DOHH2 (cell line): ENCODE measurements around the gene ITPRID2.

Source experiments
- H3F3A ChIP-seq: fragments of 200-600 bp; sonication (generic), shearing (Covaris generic); 2 replicates; pipeline ENCODE4 v1.6.0; 2016; ENCODE audit warnings: antibody characterized with exemption, mild to moderate bottlenecking; ENCODE audit not compliant: control insufficient read depth, insufficient read depth
- H3K27ac ChIP-seq: fragments of 200-600 bp; sonication (generic); 2 replicates; pipeline ENCODE4 v1.5.1; 2014; ENCODE audit warnings: low read depth, mild to moderate bottlenecking, low read length, moderate library complexity
- H3K27me3 ChIP-seq: fragments of 200-600 bp; sonication (generic); 2 replicates; pipeline ENCODE4 v1.6.1; 2014; ENCODE audit warnings: mild to moderate bottlenecking, low read length, mixed read lengths; ENCODE audit not compliant: control insufficient read depth
- H3K36me3 ChIP-seq: fragments of 200-600 bp; sonication (generic); 2 replicates; pipeline ENCODE4 v1.6.1; 2014; ENCODE audit warnings: mild to moderate bottlenecking, low read length, moderate library complexity, mixed read lengths; ENCODE audit not compliant: control insufficient read depth
- H3K4me1 ChIP-seq: fragments of 200-600 bp; sonication (generic); 2 replicates; pipeline ENCODE4 v1.6.1; 2014; ENCODE audit warnings: mild to moderate bottlenecking, low read length, mixed read lengths; ENCODE audit not compliant: control insufficient read depth
- H3K4me2 ChIP-seq: fragments of 200-600 bp; sonication (generic); 2 replicates; pipeline ENCODE4 v1.6.0; 2014; ENCODE audit warnings: mild to moderate bottlenecking, low read length, moderate library complexity
- H3K4me3 ChIP-seq: fragments of 200-600 bp; sonication (generic); 2 replicates; pipeline ENCODE4 v1.5.1; 2014; ENCODE audit warnings: mild to moderate bottlenecking, low read length, mixed read lengths
- H3K79me2 ChIP-seq: fragments of 200-600 bp; sonication (generic); 2 replicates; pipeline ENCODE4 v1.6.1; 2014; ENCODE audit warnings: mild to moderate bottlenecking, low read length, mixed read lengths; ENCODE audit not compliant: control insufficient read depth
- H3K9me2 ChIP-seq: fragments of 200-600 bp; sonication (generic); replicated peaks from 2 replicates; pipeline ENCODE4 v1.6.1; 2014; ENCODE audit warnings: mild to moderate bottlenecking, low read length, mixed read lengths; ENCODE audit not compliant: control insufficient read depth
- H3K9me3 ChIP-seq: fragments of 200-600 bp; sonication (generic); 2 replicates; pipeline ENCODE4 v1.6.1; 2014; ENCODE audit warnings: antibody characterized with exemption, low read length, mixed read lengths; ENCODE audit not compliant: control insufficient read depth, insufficient read depth
- H4K20me1 ChIP-seq: fragments of 200-600 bp; sonication (generic); 2 replicates; pipeline ENCODE4 v1.6.0; 2014; ENCODE audit warnings: low read depth, mild to moderate bottlenecking, antibody characterized with exemption, low read length, moderate library complexity; ENCODE audit not compliant: control insufficient read depth, insufficient read depth
- CTCF ChIP-seq: fragments of 200-600 bp; sonication (generic); IDR thresholded peaks from one replicate; pipeline ENCODE4 v1.5.1; 2014; ENCODE audit warnings: antibody characterized with exemption, mild to moderate bottlenecking, low read depth, low read length; ENCODE audit not compliant: poor library complexity, severe bottlenecking
- EZH2phosphoT487 ChIP-seq: fragments of 200-600 bp; sonication (generic); IDR thresholded peaks from 2 replicates; pipeline ENCODE4 v1.6.1; 2017; ENCODE audit warnings: borderline replicate concordance, mild to moderate bottlenecking, antibody characterized with exemption, low read length, moderate library complexity, mixed read lengths

Gene ITPRID2

GRCh38 chr2:181872178-181872577 is 19.4 kb upstream of the ITPRID2 start:
- Histone ChIP-seq H3K27me3 (no peaks in the 10 kb centered on the region), H3K4me1 (peaks cover 5% of the 10 kb centered on the region; the same call in 1 of the 2 replicates), H3K27ac (no peak overlapping the region), H3K9me2 (no peaks in the 10 kb centered on the region), H3F3A (no peaks in the 10 kb centered on the region), H3K9me3 (no peaks in the 10 kb centered on the region), H3K79me2 (no peaks in the 10 kb centered on the region), H3K4me3 (no peak overlapping the region), H3K4me2 (no peak overlapping the region), H3K36me3 (no peaks in the 10 kb centered on the region), H4K20me1 (no peaks in the 10 kb centered on the region)
- TF ChIP-seq CTCF: no peak
- no peak for TF ChIP-seq EZH2phosphoT487

- Histone ChIP-seq H3K4me2 (no peak overlapping the region), H3K4me1 (peaks cover 5% of the 10 kb centered on the region; the same call in 1 of the 2 replicates), H4K20me1 (no peaks in the 10 kb centered on the region), H3K79me2 (no peaks in the 10 kb centered on the region), H3K27ac (no peak overlapping the region), H3K4me3 (no peak overlapping the region), H3K27me3 (no peaks in the 10 kb centered on the region), H3K9me3 (no peaks in the 10 kb centered on the region), H3F3A (no peaks in the 10 kb centered on the region), H3K36me3 (no peaks in the 10 kb centered on the region), H3K9me2 (no peaks in the 10 kb centered on the region)
- TF ChIP-seq EZH2phosphoT487: no peak
- no peak for TF ChIP-seq CTCF
Observed at GRCh38 chr2:181876614-181877063, 14.9 kb upstream of the ITPRID2 start.

- TF ChIP-seq EZH2phosphoT487 (no peak), CTCF (no peak)
- no peaks in the 10 kb centered on the region for H4K20me1 ChIP-seq
- H3K4me1 ChIP-seq: peaks cover 5% of the 10 kb centered on the region; the same call in 1 of the 2 replicates
- no peaks in the 10 kb centered on the region for H3K79me2 ChIP-seq
- no peaks in the 10 kb centered on the region for H3K27me3 ChIP-seq
- H3K36me3 ChIP-seq: no peaks in the 10 kb centered on the region
- no peaks in the 10 kb centered on the region for H3F3A ChIP-seq
- H3K27ac ChIP-seq: no peak overlapping the region
- no peaks in the 10 kb centered on the region for H3K9me2 ChIP-seq
- H3K4me3 ChIP-seq: no peak overlapping the region
- H3K9me3 ChIP-seq: no peaks in the 10 kb centered on the region
- no peak overlapping the region for H3K4me2 ChIP-seq
Observed at GRCh38 chr2:181877181-181877664, 14.3 kb upstream of the ITPRID2 start.
